Fibroblast of lung (primary cell): ENCODE results near the gene TNNI3K. TPM values are rescaled to one million over a fixed set of nuclear protein-coding genes. Genes with fewer than 3 reads are reported as not detected.

Experiments used
- DNase-seq, 2 donors: peaks; one replicate each; pipeline versions ENCODE4 v3.0.0 to v3.0.0-alpha.2; 2010; ENCODE audit warnings: low read depth in 2 of 2
- H2AFZ ChIP-seq: 2 replicates; pipeline ENCODE4 v1.5.1; 2012; ENCODE audit warnings: low read length, control low read depth, inconsistent platforms
- H3K27ac ChIP-seq: 2 replicates; pipeline ENCODE4 v1.5.1; 2011; ENCODE audit warnings: low read length, control low read depth; ENCODE audit not compliant: insufficient read depth
- H3K27me3 ChIP-seq: 2 replicates; pipeline ENCODE4 v1.5.1; 2011; ENCODE audit warnings: mild to moderate bottlenecking, low read length; ENCODE audit not compliant: control insufficient read depth, insufficient read depth
- H3K36me3 ChIP-seq: 2 replicates; pipeline ENCODE4 v1.5.1; 2011; ENCODE audit warnings: low read length; ENCODE audit not compliant: control insufficient read depth, insufficient read depth
- H3K4me1 ChIP-seq: 2 replicates; pipeline ENCODE4 v1.5.1; 2011; ENCODE audit warnings: low read length; ENCODE audit not compliant: control insufficient read depth, insufficient read depth; ENCODE audit errors: extremely low read depth
- H3K4me2 ChIP-seq: 2 replicates; pipeline ENCODE4 v1.5.1; 2011; ENCODE audit warnings: low read length, control low read depth; ENCODE audit not compliant: insufficient read depth; ENCODE audit errors: extremely low read depth
- H3K4me3 ChIP-seq, 4 experiments: fragments of 200-600 bp in 1 of 4; sonication (generic) in 1 of 4; replicated peaks in 1 of 4; 2 replicates each; pipeline ENCODE4 v1.5.1; 2011 to 2016; ENCODE audit warnings: low read length in 4 of 4, low read depth in 3 of 4, mild to moderate bottlenecking in 3 of 4, control low read depth in 2 of 4, inconsistent platforms in 1 of 4, mixed read lengths in 1 of 4; ENCODE audit not compliant: insufficient read depth in 1 of 4; ENCODE audit errors: control extremely low read depth in 1 of 4
- H3K79me2 ChIP-seq: 2 replicates; pipeline ENCODE4 v1.5.1; 2012; ENCODE audit warnings: mild to moderate bottlenecking, low read length, inconsistent platforms; ENCODE audit not compliant: control insufficient read depth, insufficient read depth
- H3K9ac ChIP-seq: 2 replicates; pipeline ENCODE4 v1.5.1; 2011; ENCODE audit warnings: mild to moderate bottlenecking, low read length, control low read depth; ENCODE audit not compliant: insufficient read depth
- H3K9me3 ChIP-seq: 2 replicates; pipeline ENCODE4 v1.5.1; 2012; ENCODE audit warnings: low read depth, low read length; ENCODE audit not compliant: control insufficient read depth, insufficient read depth
- H4K20me1 ChIP-seq: 2 replicates; pipeline ENCODE4 v1.5.1; 2011; ENCODE audit warnings: low read length; ENCODE audit not compliant: control insufficient read depth, insufficient read depth; ENCODE audit errors: extremely low read depth
- CTCF ChIP-seq, 2 donors: IDR thresholded peaks in 1 of 2; conservative IDR thresholded peaks in 1 of 2; 1 replicate in 1 of 2; 2 replicates in 1 of 2; pipeline ENCODE4 v1.5.1; 2011 to 2012; ENCODE audit warnings: low read length in 2 of 2, control low read depth in 1 of 2, inconsistent platforms in 1 of 2, low read depth in 1 of 2, mild to moderate bottlenecking in 1 of 2
- EZH2 ChIP-seq: IDR thresholded peaks from 2 replicates; pipeline ENCODE4 v1.5.1; 2012; ENCODE audit warnings: low read length, control low read depth, mild to moderate bottlenecking; ENCODE audit errors: missing control alignments
- polyA plus RNA-seq, 2 donors: library from polyadenylated mRNA; depleted of rRNA in 1 of 2; stranded (reverse) in 1 of 2; unstranded in 1 of 2; fragments of >200 nt; gene quantifications; 2 replicates each; pipeline ENCODE4 v1.2.1, GENCODE V29; 2011 to 2012; ENCODE audit warnings: missing spikeins in 1 of 2
- total RNA-seq: library from RNA; depleted of rRNA; stranded (reverse); fragments of >200 nt; gene quantifications from 2 replicates; pipeline ENCODE4 v1.2.1, GENCODE V29; 2014

TNNI3K gene
- total and polyA plus RNA-seq, 2 donors (not counting 1 experiment from before 2014, with no cell fraction given), result 0.66 to 0.91 TPM

GRCh38 chr1:74271503-74271902 lies 36.3 kb downstream of the TNNI3K start:
- Histone ChIP-seq H3K9me3 (no peaks in the 10 kb centered on the region), H3K27me3 (no peaks in the 10 kb centered on the region), H2AFZ (no peak overlapping the region), H3K36me3 (no peaks in the 10 kb centered on the region), H3K4me1 (no peaks in the 10 kb centered on the region), H3K27ac (no peak overlapping the region), H3K9ac (no peak overlapping the region), H4K20me1 (no peaks in the 10 kb centered on the region), H3K4me3 (no peak overlapping the region), H3K4me2 (no peak overlapping the region), H3K79me2 (no peaks in the 10 kb centered on the region)
- no peak for TF ChIP-seq CTCF (conservative IDR thresholded peaks at IDR 0.05 in 1 of 2, IDR thresholded peaks at IDR 0.05 in 1 of 2; ENCODE audit: low read depth in 1 of 2, low read length in 2 of 2)
- no peak for TF ChIP-seq EZH2
- no peak for DNase-seq

- no peaks in the 10 kb centered on the region for H3K79me2 ChIP-seq
- no peak overlapping the region for H2AFZ ChIP-seq
- H3K27ac ChIP-seq, result no peak overlapping the region
- TF ChIP-seq CTCF (conservative IDR thresholded peaks at IDR 0.05 in 1 of 2, IDR thresholded peaks at IDR 0.05 in 1 of 2; ENCODE audit: low read depth in 1 of 2, low read length in 2 of 2), result no peak
- no peak for TF ChIP-seq EZH2
- no peaks in the 10 kb centered on the region for H3K27me3 ChIP-seq
- no peak overlapping the region for H3K9ac ChIP-seq
- H3K36me3 ChIP-seq, result no peaks in the 10 kb centered on the region
- H3K9me3 ChIP-seq, result no peaks in the 10 kb centered on the region
- H3K4me2 ChIP-seq, result no peak overlapping the region
- no peak for DNase-seq
- H3K4me3 ChIP-seq, result no peak overlapping the region
- H4K20me1 ChIP-seq, result no peaks in the 10 kb centered on the region
- no peaks in the 10 kb centered on the region for H3K4me1 ChIP-seq
Measured at GRCh38 chr1:74280642-74281396, 45.6 kb downstream of the TNNI3K start.

DNA sequence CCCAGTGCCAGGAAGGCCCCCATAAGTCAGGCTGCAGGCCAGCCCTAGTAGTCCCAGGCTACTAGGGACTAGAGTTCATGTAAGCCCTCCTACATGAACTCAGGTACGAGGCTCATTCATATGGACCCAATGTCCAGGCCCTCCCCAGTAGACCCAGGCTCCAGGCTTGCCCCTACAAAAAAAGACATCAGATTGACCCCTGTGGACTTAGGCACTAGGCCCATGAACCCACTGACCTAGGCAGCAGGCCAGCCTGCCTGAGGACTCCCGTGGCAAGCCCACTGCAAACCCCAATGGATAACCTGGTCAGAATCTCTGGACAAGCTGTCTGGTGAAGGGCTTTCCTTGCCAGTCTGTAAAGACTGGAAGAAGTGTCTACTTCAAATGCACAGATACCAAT lies 51.2 kb downstream of the TNNI3K start:
- Histone ChIP-seq H3K4me2 (no peak overlapping the region), H3K27me3 (no peaks in the 10 kb centered on the region), H3K79me2 (no peaks in the 10 kb centered on the region), H4K20me1 (no peaks in the 10 kb centered on the region), H3K4me3 (no peak overlapping the region), H3K4me1 (no peaks in the 10 kb centered on the region), H3K9me3 (no peaks in the 10 kb centered on the region), H2AFZ (no peak overlapping the region), H3K9ac (no peak overlapping the region), H3K36me3 (no peaks in the 10 kb centered on the region), H3K27ac (no peak overlapping the region)
- no peak for TF ChIP-seq CTCF (conservative IDR thresholded peaks at IDR 0.05 in 1 of 2, IDR thresholded peaks at IDR 0.05 in 1 of 2; ENCODE audit: low read depth in 1 of 2, low read length in 2 of 2)
- no peak for TF ChIP-seq EZH2
- no peak for DNase-seq
